NCI-H146 treated with DMSO at 0.1 percent for 48 hours (cell line): ENCODE results near the gene DGUOK.

Experiments
- DNase-seq: peaks from one replicate; lab custom pipeline; 2025; ENCODE audit not compliant: unreplicated experiment; lab: John Stamatoyannopoulos, UW

DGUOK gene

GRCh38 chr2:73995810-73996209, 69.1 kb downstream of the DGUOK start:
- DNase-seq, result no peak

GRCh38 chr2:73997813-73998212, 71.1 kb downstream of the DGUOK start:
- DNase-seq, result no peak

GRCh38 chr2:73998451-73998850, 71.8 kb downstream of the DGUOK start:
- DNase-seq, result no peak

GRCh38 chr2:73998933-73999332, 72.3 kb downstream of the DGUOK start:
- no peak for DNase-seq

- no peak for DNase-seq
Observed at GRCh38 chr2:73999881-74000597, 73.4 kb downstream of the DGUOK start.

- no peak for DNase-seq
Observed at GRCh38 chr2:74000666-74001065, 74.0 kb downstream of the DGUOK start.

- DNase-seq, result no peak
Observed at GRCh38 chr2:74001121-74001520, 74.4 kb downstream of the DGUOK start.

GRCh38 chr2:74001781-74002504, 75.3 kb downstream of the DGUOK start:
- DNase-seq, result no peak

GRCh38 chr2:74002505-74003421, 76.1 kb downstream of the DGUOK start:
- peak; percentile 70 for DNase-seq

- no peak for DNase-seq
Observed at GRCh38 chr2:74003494-74004211, 77.0 kb downstream of the DGUOK start.

GRCh38 chr2:74004212-74005182, 77.8 kb downstream of the DGUOK start:
- no peak for DNase-seq

- no peak for DNase-seq
Observed at GRCh38 chr2:74005786-74006185, 79.1 kb downstream of the DGUOK start.

GRCh38 chr2:74006459-74006858, 79.8 kb downstream of the DGUOK start:
- no peak for DNase-seq

GRCh38 chr2:74007121-74007520, 80.4 kb downstream of the DGUOK start:
- no peak for DNase-seq

GRCh38 chr2:74007711-74008110, 81.0 kb downstream of the DGUOK start:
- DNase-seq, result no peak
